SK-N-SH (cell line): ENCODE results near the gene TTYH3. TPM values are rescaled to one million over a fixed set of nuclear protein-coding genes. Genes with fewer than 3 reads are reported as not detected.

Experiments used
- CTCF ChIA-PET: fragments of 300-600, 350-600 bp; formaldehyde crosslinking; extraction: SDS; loops from one replicate; lab custom pipeline; 2021; lab: Yijun Ruan, JAX
- POLR2A ChIA-PET: fragments of 350-600 bp; sonication (Branson Sonifier 250); formaldehyde crosslinking; extraction: SDS; loops from one replicate; lab custom pipeline; 2020; ENCODE audit warnings: antibody characterized with exemption, inconsistent platforms; lab: Yijun Ruan, JAX
- DNase-seq: peaks from one replicate; pipeline ENCODE4 v3.0.0; 2012
- H2AFZ ChIP-seq: fragments of 200-600 bp; sonication (generic); 2 replicates; pipeline ENCODE4 v1.8.1; 2016; ENCODE audit warnings: antibody characterized with exemption, mild to moderate bottlenecking, low read depth
- H3F3A ChIP-seq: fragments of 200-600 bp; sonication (generic); replicated peaks from 2 replicates; pipeline ENCODE3; 2016; ENCODE audit warnings: antibody characterized with exemption, mild to moderate bottlenecking; ENCODE audit not compliant: insufficient read depth
- H3K27ac ChIP-seq, 2 experiments: fragments of 200-500 bp in 1 of 2; fragments of 200-600 bp in 1 of 2; sonication (Bioruptor generic) in 1 of 2; sonication (generic), shearing (Covaris generic) in 1 of 2; 2 replicates each; pipeline versions ENCODE4 v1.5.1 to v1.6.1; 2014 to 2016; ENCODE audit warnings: low read depth in 2 of 2, inconsistent platforms in 1 of 2, low read length in 1 of 2, mild to moderate bottlenecking in 1 of 2, mixed read lengths in 1 of 2
- H3K27me3 ChIP-seq: fragments of 200-600 bp; sonication (generic), shearing (Covaris generic); 2 replicates; pipeline ENCODE4 v1.6.1; 2016; ENCODE audit warnings: mixed run types; ENCODE audit not compliant: insufficient read depth
- H3K36me3 ChIP-seq, 2 experiments: fragments of 200-500 bp in 1 of 2; fragments of 200-600 bp in 1 of 2; sonication (Bioruptor generic) in 1 of 2; sonication (generic) in 1 of 2; replicated peaks in 1 of 2; 2 replicates each; pipeline versions ENCODE3 to v1.5.1; 2014 to 2016; ENCODE audit warnings: low read length in 1 of 2, mild to moderate bottlenecking in 1 of 2; ENCODE audit not compliant: insufficient read depth in 2 of 2, control insufficient read depth in 1 of 2
- H3K4me1 ChIP-seq, 2 experiments: fragments of 200-500 bp in 1 of 2; fragments of 200-600 bp in 1 of 2; sonication (Bioruptor generic) in 1 of 2; sonication (generic), shearing (Covaris generic) in 1 of 2; 2 replicates each; pipeline versions ENCODE4 v1.5.1 to v1.6.1; 2014 to 2016; ENCODE audit warnings: low read depth in 1 of 2, low read length in 1 of 2, mixed run types in 1 of 2; ENCODE audit not compliant: insufficient read depth in 2 of 2, control insufficient read depth in 1 of 2
- H3K4me2 ChIP-seq: fragments of 200-600 bp; sonication (generic), shearing (Covaris generic); 2 replicates; pipeline ENCODE4 v1.6.1; 2017; ENCODE audit warnings: mixed run types
- H3K4me3 ChIP-seq, 2 experiments: fragments of 200-500 bp in 1 of 2; fragments of 200-600 bp in 1 of 2; sonication (Bioruptor generic) in 1 of 2; sonication (generic), shearing (Covaris generic) in 1 of 2; 2 replicates each; pipeline versions ENCODE4 v1.5.1 to v1.8.1; 2014 to 2016; ENCODE audit warnings: low read depth in 2 of 2, inconsistent platforms in 1 of 2, low read length in 1 of 2, mild to moderate bottlenecking in 1 of 2, mixed read lengths in 1 of 2, moderate library complexity in 1 of 2
- H3K79me2 ChIP-seq: fragments of 200-600 bp; sonication (generic); 2 replicates; pipeline ENCODE4 v1.8.1; 2017; ENCODE audit warnings: mild to moderate bottlenecking; ENCODE audit not compliant: insufficient read depth
- H3K9ac ChIP-seq: fragments of 200-600 bp; sonication (generic); 2 replicates; pipeline ENCODE4 v1.6.1; 2017; ENCODE audit warnings: mixed run types
- H3K9me2 ChIP-seq: fragments of 200-600 bp; sonication (generic); 2 replicates; pipeline ENCODE4 v1.6.1; 2017; ENCODE audit warnings: mixed run types
- H3K9me3 ChIP-seq: fragments of 200-600 bp; sonication (generic); 2 replicates; pipeline ENCODE4 v1.6.1; 2017; ENCODE audit warnings: mixed run types, mild to moderate bottlenecking, moderate library complexity
- H4K20me1 ChIP-seq: fragments of 200-600 bp; sonication (generic); 2 replicates; pipeline ENCODE4 v1.6.1; 2017; ENCODE audit warnings: mild to moderate bottlenecking, mixed run types; ENCODE audit not compliant: insufficient read depth
- CHD2 ChIP-seq: fragments of 150-350 bp; IDR thresholded peaks from 2 replicates; pipeline ENCODE4 v1.6.1; 2018; ENCODE audit warnings: low read length; ENCODE audit not compliant: partially characterized antibody
- ELF1 ChIP-seq: IDR thresholded peaks from 2 replicates; pipeline ENCODE4 v1.4.0; 2012
- EP300 ChIP-seq, 2 experiments: IDR thresholded peaks; 2 replicates each; pipeline versions ENCODE4 v1.4.0 to v1.6.1; 2012; ENCODE audit warnings: borderline replicate concordance in 1 of 2, low read depth in 1 of 2, low read length in 1 of 2
- EZH2phosphoT487 ChIP-seq: fragments of 200-600 bp; sonication (generic); IDR thresholded peaks from 2 replicates; pipeline ENCODE4 v1.6.1; 2017; ENCODE audit warnings: low read depth, mixed run types, mild to moderate bottlenecking, antibody characterized with exemption, moderate library complexity, borderline replicate concordance
- FOSL2 ChIP-seq: IDR thresholded peaks from 2 replicates; pipeline ENCODE4 v1.4.0; 2012; ENCODE audit warnings: low read depth, mild to moderate bottlenecking, moderate library complexity, borderline replicate concordance
- FOXJ3 ChIP-seq: sonication (generic); formaldehyde crosslinking; IDR thresholded peaks from 2 replicates; pipeline ENCODE4 v1.5.1; 2020; ENCODE audit warnings: mild to moderate bottlenecking, missing genetic modification reagents
- GABPA ChIP-seq: IDR thresholded peaks from 2 replicates; pipeline ENCODE4 v1.4.0; 2012; ENCODE audit warnings: low read depth, mild to moderate bottlenecking
- GATA2 ChIP-seq: sonication (generic); formaldehyde crosslinking; IDR thresholded peaks from 2 replicates; pipeline ENCODE4 v1.5.0; 2020; ENCODE audit warnings: mild to moderate bottlenecking, missing genetic modification reagents
- JUND ChIP-seq: IDR thresholded peaks from 2 replicates; pipeline ENCODE4 v1.4.0; 2012
- NFIC ChIP-seq: IDR thresholded peaks from 2 replicates; pipeline ENCODE4 v1.4.0; 2012; ENCODE audit warnings: borderline replicate concordance
- RCOR1 ChIP-seq: fragments of 150-350 bp; IDR thresholded peaks from 2 replicates; pipeline ENCODE4 v1.6.1; 2017; ENCODE audit warnings: antibody characterized with exemption, low read length
- RXRA ChIP-seq: IDR thresholded peaks from 2 replicates; pipeline ENCODE4 v1.4.0; 2012; ENCODE audit warnings: low read depth, mild to moderate bottlenecking, borderline replicate concordance
- SMC3 ChIP-seq: IDR thresholded peaks from 2 replicates; pipeline ENCODE4 v1.6.1; 2012; ENCODE audit warnings: low read depth, low read length, improper control_type of control experiment
- TAF1 ChIP-seq: IDR thresholded peaks from 2 replicates; pipeline ENCODE4 v1.6.1; 2012; ENCODE audit warnings: low read depth, mild to moderate bottlenecking, low read length, moderate library complexity, borderline replicate concordance
- TEAD4 ChIP-seq: IDR thresholded peaks from 2 replicates; pipeline ENCODE4 v1.4.0; 2012; ENCODE audit warnings: mild to moderate bottlenecking, borderline replicate concordance; ENCODE audit not compliant: insufficient read depth
- YY1 ChIP-seq: IDR thresholded peaks from 2 replicates; pipeline ENCODE4 v1.4.0; 2012; ENCODE audit warnings: low read depth, mild to moderate bottlenecking
- WGBS: methylation state at CpG from one replicate; pipeline ENCODE4 v1.1.6; 2017; ENCODE audit warnings: low lambda C conversion rate; 5-methylcytosine and 5-hydroxymethylcytosine counted together
- polyA plus RNA-seq, 3 experiments: library from polyadenylated mRNA; depleted of rRNA; stranded (reverse); fragments of >200 nt; gene quantifications; 2 replicates each; pipeline ENCODE4 v1.2.3, GENCODE V29; 2012
- TF ChIP-seq, protein P1 (sequence below): fragments of 200-600 bp; sonication (generic); IDR thresholded peaks from 2 replicates; pipeline ENCODE4 v1.6.1; 2017; ENCODE audit warnings: antibody characterized with exemption, mild to moderate bottlenecking, moderate library complexity
- TF ChIP-seq, protein P2 (sequence below): fragments of 150-350 bp; IDR thresholded peaks from 2 replicates; pipeline ENCODE4 v1.6.1; 2017; ENCODE audit warnings: antibody characterized with exemption, low read length, low read depth, borderline replicate concordance
- TF ChIP-seq, protein P3 (sequence below): IDR thresholded peaks from 2 replicates; pipeline ENCODE4 v1.4.0; 2012; ENCODE audit warnings: low read depth, borderline replicate concordance
- TF ChIP-seq, protein P4 (sequence below): fragments of 150-350 bp; IDR thresholded peaks from 2 replicates; pipeline ENCODE4 v1.6.1; 2016; ENCODE audit warnings: mild to moderate bottlenecking, low read depth, low read length
- TF ChIP-seq, protein P5 (sequence below): IDR thresholded peaks from 2 replicates; pipeline ENCODE4 v1.4.0; 2012; ENCODE audit warnings: low read depth, borderline replicate concordance

TTYH3 gene
- polyA plus RNA-seq, 1 of the 3 experiments (the other 2 are of a cell fraction), result 105 TPM

DNA sequence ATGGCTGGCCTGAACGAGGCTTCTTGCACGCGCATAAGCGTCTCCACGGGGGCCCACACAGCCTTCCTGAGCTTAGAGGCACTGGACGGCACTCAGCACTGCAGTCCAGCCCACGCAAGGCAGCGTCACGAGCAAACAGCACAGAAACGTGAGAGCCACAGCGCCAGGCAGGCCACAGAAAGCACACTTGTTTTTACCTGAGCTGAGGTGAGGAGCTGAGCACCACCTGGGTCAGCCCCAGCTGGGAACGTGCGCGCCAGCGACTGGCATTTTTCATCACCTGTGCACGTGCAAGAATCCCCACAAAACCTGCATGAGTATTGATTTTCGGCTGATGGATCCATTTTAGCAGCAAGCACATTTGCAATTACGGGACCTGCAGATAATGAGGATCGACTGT lies 46.3 kb upstream of the TTYH3 start:
- TF ChIP-seq EZH2phosphoT487 (no peak), TEAD4 (no peak), FOXJ3 (CRISPR knock-in tag) (no peak), NFIC (no peak), YY1 (no peak), ELF1 (no peak), RCOR1 (no peak), JUND (no peak)
- TF ChIP-seq, protein P1, sequence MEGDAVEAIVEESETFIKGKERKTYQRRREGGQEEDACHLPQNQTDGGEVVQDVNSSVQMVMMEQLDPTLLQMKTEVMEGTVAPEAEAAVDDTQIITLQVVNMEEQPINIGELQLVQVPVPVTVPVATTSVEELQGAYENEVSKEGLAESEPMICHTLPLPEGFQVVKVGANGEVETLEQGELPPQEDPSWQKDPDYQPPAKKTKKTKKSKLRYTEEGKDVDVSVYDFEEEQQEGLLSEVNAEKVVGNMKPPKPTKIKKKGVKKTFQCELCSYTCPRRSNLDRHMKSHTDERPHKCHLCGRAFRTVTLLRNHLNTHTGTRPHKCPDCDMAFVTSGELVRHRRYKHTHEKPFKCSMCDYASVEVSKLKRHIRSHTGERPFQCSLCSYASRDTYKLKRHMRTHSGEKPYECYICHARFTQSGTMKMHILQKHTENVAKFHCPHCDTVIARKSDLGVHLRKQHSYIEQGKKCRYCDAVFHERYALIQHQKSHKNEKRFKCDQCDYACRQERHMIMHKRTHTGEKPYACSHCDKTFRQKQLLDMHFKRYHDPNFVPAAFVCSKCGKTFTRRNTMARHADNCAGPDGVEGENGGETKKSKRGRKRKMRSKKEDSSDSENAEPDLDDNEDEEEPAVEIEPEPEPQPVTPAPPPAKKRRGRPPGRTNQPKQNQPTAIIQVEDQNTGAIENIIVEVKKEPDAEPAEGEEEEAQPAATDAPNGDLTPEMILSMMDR, result no peak
- TF ChIP-seq, protein P2, sequence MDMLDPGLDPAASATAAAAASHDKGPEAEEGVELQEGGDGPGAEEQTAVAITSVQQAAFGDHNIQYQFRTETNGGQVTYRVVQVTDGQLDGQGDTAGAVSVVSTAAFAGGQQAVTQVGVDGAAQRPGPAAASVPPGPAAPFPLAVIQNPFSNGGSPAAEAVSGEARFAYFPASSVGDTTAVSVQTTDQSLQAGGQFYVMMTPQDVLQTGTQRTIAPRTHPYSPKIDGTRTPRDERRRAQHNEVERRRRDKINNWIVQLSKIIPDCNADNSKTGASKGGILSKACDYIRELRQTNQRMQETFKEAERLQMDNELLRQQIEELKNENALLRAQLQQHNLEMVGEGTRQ, result no peak
- no peaks in the 10 kb centered on the region for H3F3A ChIP-seq
- H3K9me3 ChIP-seq, result no peaks in the 10 kb centered on the region
- ChIA-PET CTCF (interaction anchor here (0.9 to 3.6 kb wide), 5 partner anchors 11 to 134 kb away, joined by 4 to 12 read pairs (median 6); no protein-coding TSS in a partner anchor), POLR2A (no interaction called here)
- no peak overlapping the region for H2AFZ ChIP-seq
- peaks cover 18 to 20% of the 10 kb centered on the region in 2 experiments for H3K36me3 ChIP-seq
- H3K27ac ChIP-seq, result no peak overlapping the region
- 90% methylated on average over 19 of the region's 19 CpGs for WGBS
- no peaks in the 10 kb centered on the region for H3K79me2 ChIP-seq
- no peak overlapping the region for H3K4me2 ChIP-seq
- no peak overlapping the region for H3K9ac ChIP-seq
- no peak overlapping the region for H3K4me3 ChIP-seq
- H3K9me2 ChIP-seq, result no peaks in the 10 kb centered on the region
- no peaks in the 10 kb centered on the region for H3K4me1 ChIP-seq
- DNase-seq, result no peak
- H3K27me3 ChIP-seq, result no peaks in the 10 kb centered on the region
- no peaks in the 10 kb centered on the region for H4K20me1 ChIP-seq

DNA sequence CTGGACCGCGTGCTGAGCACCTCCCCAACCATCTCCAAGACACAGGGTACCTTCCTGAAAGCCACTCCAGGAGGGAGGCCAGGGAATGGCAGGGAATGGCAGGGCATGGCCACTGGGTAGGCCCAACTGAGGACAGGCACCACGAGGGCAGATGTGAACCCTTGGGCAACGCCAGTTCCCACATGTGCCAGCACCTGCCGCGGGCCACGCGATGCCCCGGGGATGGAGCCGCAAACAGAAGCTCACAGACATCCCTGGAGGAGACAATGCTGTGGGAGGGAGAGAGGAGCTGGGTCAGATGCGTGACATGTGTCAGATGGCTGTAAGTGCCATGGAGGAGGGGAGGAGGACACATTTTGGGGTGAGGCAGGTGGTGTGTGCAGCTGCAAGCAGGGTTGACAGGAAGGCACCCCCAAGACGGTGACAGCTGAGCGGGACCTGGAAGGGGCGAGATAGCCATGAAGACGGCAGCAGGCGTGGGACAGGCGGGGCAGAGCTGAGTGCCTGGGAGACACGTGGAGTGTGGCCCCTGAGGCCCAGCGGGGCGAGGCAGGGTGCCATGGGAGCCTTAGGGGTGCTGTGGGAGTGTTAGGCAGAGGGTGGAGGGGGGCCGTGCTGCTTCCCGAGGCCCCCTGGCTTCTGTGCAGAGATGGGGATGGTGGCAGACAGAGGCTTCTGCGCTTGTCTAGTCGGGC lies 45.3 kb upstream of the TTYH3 start:
- Histone ChIP-seq H3K27me3 (no peaks in the 10 kb centered on the region), H4K20me1 (no peaks in the 10 kb centered on the region), H3K4me1 (no peaks in the 10 kb centered on the region), H3K9ac (no peak overlapping the region), H3K9me3 (no peaks in the 10 kb centered on the region), H3K4me3 (no peak overlapping the region), H3K27ac (no peak overlapping the region), H3K79me2 (no peaks in the 10 kb centered on the region), H2AFZ (no peak overlapping the region), H3K36me3 (peaks cover 18 to 20% of the 10 kb centered on the region in 2 experiments), H3F3A (no peaks in the 10 kb centered on the region), H3K9me2 (no peaks in the 10 kb centered on the region), H3K4me2 (no peak overlapping the region)
- 93% methylated on average over 24 of the region's 24 CpGs for WGBS
- ChIA-PET CTCF (interaction anchor here (0.9 to 3.6 kb wide), 5 partner anchors 11 to 135 kb away, joined by 3 to 12 read pairs (median 4); no protein-coding TSS in a partner anchor), POLR2A (no interaction called here)
- TF ChIP-seq YY1 (no peak), SMC3 (no peak), NFIC (no peak), JUND (no peak), EP300 (IDR thresholded peaks at IDR 0.05; ENCODE audit: borderline replicate concordance in 1 of 2, low read depth in 1 of 2, low read length in 1 of 2) (no peak), RXRA (no peak), GATA2 (CRISPR knock-in tag) (no peak), CHD2 (no peak), FOSL2 (no peak), GABPA (no peak), TAF1 (no peak)
- TF ChIP-seq, protein P3, sequence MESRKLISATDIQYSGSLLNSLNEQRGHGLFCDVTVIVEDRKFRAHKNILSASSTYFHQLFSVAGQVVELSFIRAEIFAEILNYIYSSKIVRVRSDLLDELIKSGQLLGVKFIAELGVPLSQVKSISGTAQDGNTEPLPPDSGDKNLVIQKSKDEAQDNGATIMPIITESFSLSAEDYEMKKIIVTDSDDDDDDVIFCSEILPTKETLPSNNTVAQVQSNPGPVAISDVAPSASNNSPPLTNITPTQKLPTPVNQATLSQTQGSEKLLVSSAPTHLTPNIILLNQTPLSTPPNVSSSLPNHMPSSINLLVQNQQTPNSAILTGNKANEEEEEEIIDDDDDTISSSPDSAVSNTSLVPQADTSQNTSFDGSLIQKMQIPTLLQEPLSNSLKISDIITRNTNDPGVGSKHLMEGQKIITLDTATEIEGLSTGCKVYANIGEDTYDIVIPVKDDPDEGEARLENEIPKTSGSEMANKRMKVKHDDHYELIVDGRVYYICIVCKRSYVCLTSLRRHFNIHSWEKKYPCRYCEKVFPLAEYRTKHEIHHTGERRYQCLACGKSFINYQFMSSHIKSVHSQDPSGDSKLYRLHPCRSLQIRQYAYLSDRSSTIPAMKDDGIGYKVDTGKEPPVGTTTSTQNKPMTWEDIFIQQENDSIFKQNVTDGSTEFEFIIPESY, result no peak
- TF ChIP-seq, protein P4, sequence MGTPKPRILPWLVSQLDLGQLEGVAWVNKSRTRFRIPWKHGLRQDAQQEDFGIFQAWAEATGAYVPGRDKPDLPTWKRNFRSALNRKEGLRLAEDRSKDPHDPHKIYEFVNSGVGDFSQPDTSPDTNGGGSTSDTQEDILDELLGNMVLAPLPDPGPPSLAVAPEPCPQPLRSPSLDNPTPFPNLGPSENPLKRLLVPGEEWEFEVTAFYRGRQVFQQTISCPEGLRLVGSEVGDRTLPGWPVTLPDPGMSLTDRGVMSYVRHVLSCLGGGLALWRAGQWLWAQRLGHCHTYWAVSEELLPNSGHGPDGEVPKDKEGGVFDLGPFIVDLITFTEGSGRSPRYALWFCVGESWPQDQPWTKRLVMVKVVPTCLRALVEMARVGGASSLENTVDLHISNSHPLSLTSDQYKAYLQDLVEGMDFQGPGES, result no peak
- TF ChIP-seq, protein P5, sequence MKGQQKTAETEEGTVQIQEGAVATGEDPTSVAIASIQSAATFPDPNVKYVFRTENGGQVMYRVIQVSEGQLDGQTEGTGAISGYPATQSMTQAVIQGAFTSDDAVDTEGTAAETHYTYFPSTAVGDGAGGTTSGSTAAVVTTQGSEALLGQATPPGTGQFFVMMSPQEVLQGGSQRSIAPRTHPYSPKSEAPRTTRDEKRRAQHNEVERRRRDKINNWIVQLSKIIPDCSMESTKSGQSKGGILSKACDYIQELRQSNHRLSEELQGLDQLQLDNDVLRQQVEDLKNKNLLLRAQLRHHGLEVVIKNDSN, result no peak
- DNase-seq, result no peak
